WTC11 (cell line): ENCODE results near the gene PLCG2. TPM values are rescaled to one million over a fixed set of nuclear protein-coding genes. Genes with fewer than 3 reads are reported as not detected.

Experiments used
- ATAC-seq: fragments of 200-7000 bp; cut with Tn5 transposase; 2 replicates; pipeline ENCODE4 v1.10.0; 2021; ENCODE audit warnings: mild to moderate bottlenecking, moderate library complexity
- CTCF ChIA-PET: fragments of 300-600 bp; sonication (Branson Sonifier 250); formaldehyde crosslinking; loops from one replicate; lab custom pipeline; 2021; ENCODE audit warnings: antibody characterized with exemption; lab: Charles Lee
- POLR2A ChIA-PET: fragments of 350-600 bp; sonication (Branson Sonifier 250); formaldehyde crosslinking; loops from one replicate; lab custom pipeline; 2021; ENCODE audit warnings: antibody characterized with exemption; lab: Charles Lee
- DNase-seq: peaks from one replicate; pipeline ENCODE4 v3.0.0; 2021; ENCODE audit warnings: low spot score
- H3K27ac Mint-ChIP-seq: 2 replicates; pipeline ENCODE4 v1.8.0; 2021; ENCODE audit warnings: mixed read lengths
- H3K27me3 Mint-ChIP-seq: 2 replicates; pipeline ENCODE4 v1.8.0; 2021; ENCODE audit warnings: low read depth, mild to moderate bottlenecking, moderate library complexity, mixed read lengths
- H3K36me3 Mint-ChIP-seq: 2 replicates; pipeline ENCODE4 v1.8.0; 2021; ENCODE audit warnings: mixed read lengths
- H3K4me1 Mint-ChIP-seq: 2 replicates; pipeline ENCODE4 v1.8.0; 2022; ENCODE audit warnings: mixed read lengths
- H3K4me3 Mint-ChIP-seq: 2 replicates; pipeline ENCODE4 v1.8.0; 2021; ENCODE audit warnings: mild to moderate bottlenecking, moderate library complexity, mixed read lengths
- H3K9me3 Mint-ChIP-seq: 2 replicates; pipeline ENCODE4 v1.8.0; 2021; ENCODE audit warnings: mixed read lengths
- ARID4B ChIP-seq: sonication (generic); formaldehyde crosslinking; IDR thresholded peaks from 2 replicates; pipeline ENCODE4 v1.8.0; 2023; ENCODE audit warnings: missing genetic modification reagents, mild to moderate bottlenecking, borderline replicate concordance
- CREB1 ChIP-seq: sonication (generic); formaldehyde crosslinking; IDR thresholded peaks from 2 replicates; pipeline ENCODE4 v1.8.0; 2023; ENCODE audit warnings: mild to moderate bottlenecking, missing genetic modification reagents
- E2F5 ChIP-seq: sonication (generic); formaldehyde crosslinking; IDR thresholded peaks from 2 replicates; pipeline ENCODE4 v1.8.1; 2022; ENCODE audit warnings: mild to moderate bottlenecking, moderate library complexity, missing genetic modification reagents
- ERG ChIP-seq: fragments of 250-450 bp; sonication (Bioruptor Pico); IDR thresholded peaks from 2 replicates; pipeline ENCODE4 v1.8.0; 2021; ENCODE audit warnings: mild to moderate bottlenecking
- ETV6 ChIP-seq: sonication (generic); formaldehyde crosslinking; IDR thresholded peaks from 2 replicates; pipeline ENCODE4 v1.8.1; 2022; ENCODE audit warnings: mild to moderate bottlenecking, missing genetic modification reagents
- MLX ChIP-seq: sonication (generic); formaldehyde crosslinking; IDR thresholded peaks from 2 replicates; pipeline ENCODE4 v1.8.1; 2023; ENCODE audit warnings: mild to moderate bottlenecking, missing genetic modification reagents, moderate library complexity
- NR2C2 ChIP-seq: sonication (generic); formaldehyde crosslinking; IDR thresholded peaks from 2 replicates; pipeline ENCODE4 v1.8.0; 2022; ENCODE audit warnings: mild to moderate bottlenecking, missing genetic modification reagents
- NR3C1 ChIP-seq: sonication (generic); formaldehyde crosslinking; conservative IDR thresholded peaks from 2 replicates; pipeline ENCODE4 v1.8.1; 2023; ENCODE audit warnings: low read depth, mild to moderate bottlenecking, missing genetic modification reagents
- PREB ChIP-seq: sonication (generic); formaldehyde crosslinking; IDR thresholded peaks from 2 replicates; pipeline ENCODE4 v1.8.1; 2022; ENCODE audit warnings: mild to moderate bottlenecking, missing genetic modification reagents, moderate library complexity, borderline replicate concordance
- RORB ChIP-seq: fragments of 250-450 bp; sonication (Bioruptor Pico); IDR thresholded peaks from 2 replicates; pipeline ENCODE4 v1.9.0; 2021; ENCODE audit warnings: mild to moderate bottlenecking
- STAT6 ChIP-seq: sonication (generic); formaldehyde crosslinking; conservative IDR thresholded peaks from 2 replicates; pipeline ENCODE4 v1.8.1; 2023; ENCODE audit warnings: mild to moderate bottlenecking, low read depth, missing genetic modification reagents, moderate library complexity
- TP53 ChIP-seq: sonication (generic); formaldehyde crosslinking; IDR thresholded peaks from 2 replicates; pipeline ENCODE4 v1.8.1; 2023; ENCODE audit warnings: mild to moderate bottlenecking, missing genetic modification reagents
- USF2 ChIP-seq: sonication (generic); formaldehyde crosslinking; IDR thresholded peaks from 2 replicates; pipeline ENCODE4 v1.8.1; 2023; ENCODE audit warnings: mild to moderate bottlenecking, missing genetic modification reagents, moderate library complexity
- ZNF138 ChIP-seq: sonication (generic); formaldehyde crosslinking; conservative IDR thresholded peaks from 2 replicates; pipeline ENCODE4 v1.8.1; 2022; ENCODE audit warnings: mild to moderate bottlenecking, moderate library complexity, missing genetic modification reagents
- ZNF281 ChIP-seq: sonication (generic); formaldehyde crosslinking; IDR thresholded peaks from 2 replicates; pipeline ENCODE4 v1.8.0; 2023; ENCODE audit warnings: mild to moderate bottlenecking, missing genetic modification reagents
- ZNF423 ChIP-seq: fragments of 250-450 bp; sonication (Bioruptor Pico); IDR thresholded peaks from 2 replicates; pipeline ENCODE4 v2.1.2; 2022; ENCODE audit warnings: mild to moderate bottlenecking, moderate library complexity
- ZNF425 ChIP-seq: fragments of 250-450 bp; sonication (Bioruptor Pico); conservative IDR thresholded peaks from 2 replicates; pipeline ENCODE4 v1.9.0; 2021; ENCODE audit warnings: mild to moderate bottlenecking
- ZSCAN18 ChIP-seq: fragments of 250-450 bp; sonication (Bioruptor Pico); IDR thresholded peaks from 2 replicates; pipeline ENCODE4 v2.1.2; 2022; ENCODE audit warnings: mild to moderate bottlenecking, moderate library complexity
- total RNA-seq: library from RNA; stranded (reverse); gene quantifications from 3 replicates; pipeline ENCODE4 v1.2.3, GENCODE V29; 2021

The PLCG2 gene
- total RNA-seq, 1 experiment from 2014 or later = 7.0 TPM

GRCh38 chr16:81878529-81878928, 99.4 kb downstream of the PLCG2 start:
- H3K4me3 Mint-ChIP-seq = no peak overlapping the region
- no peaks in the 10 kb centered on the region for H3K27me3 Mint-ChIP-seq
- peaks cover 32% of the 10 kb centered on the region for H3K4me1 Mint-ChIP-seq
- ATAC-seq = no peak
- ChIA-PET CTCF (interaction anchor here (0.6 to 2.2 kb wide), 7 partner anchors 8 to 135 kb away, joined by 3 to 36 read pairs (median 5); no protein-coding TSS in a partner anchor), POLR2A (no interaction called here)
- no peak overlapping the region for H3K27ac Mint-ChIP-seq
- no peaks in the 10 kb centered on the region for H3K9me3 Mint-ChIP-seq
- H3K36me3 Mint-ChIP-seq = no peaks in the 10 kb centered on the region
- DNase-seq = no peak
- TF ChIP-seq MLX (CRISPR knock-in tag) (no peak), PREB (CRISPR knock-in tag) (no peak), ZNF423 (CRISPR knock-in tag) (no peak), CREB1 (no peak), ETV6 (CRISPR knock-in tag) (no peak), ZNF425 (CRISPR knock-in tag) (no peak), E2F5 (CRISPR knock-in tag) (no peak), TP53 (CRISPR knock-in tag) (no peak), ZNF138 (CRISPR knock-in tag) (no peak), ZSCAN18 (CRISPR knock-in tag) (no peak), ERG (CRISPR knock-in tag) (no peak), STAT6 (CRISPR knock-in tag) (no peak), RORB (no peak), NR3C1 (CRISPR knock-in tag) (no peak), NR2C2 (CRISPR knock-in tag) (no peak), USF2 (CRISPR knock-in tag) (no peak), ARID4B (CRISPR knock-in tag) (no peak), ZNF281 (no peak)
